ENCODE data around the gene ANKRD63. TPM values are rescaled to one million over a fixed set of nuclear protein-coding genes. Genes with fewer than 3 reads are reported as not detected.
A peak's percentile ranks its signal among the peaks of the same experiment; 100 is the strongest.

ANKRD63 gene
- total RNA-seq, 2 donors from 2014 or later, result 0.44 to 1.3 TPM

DNA sequence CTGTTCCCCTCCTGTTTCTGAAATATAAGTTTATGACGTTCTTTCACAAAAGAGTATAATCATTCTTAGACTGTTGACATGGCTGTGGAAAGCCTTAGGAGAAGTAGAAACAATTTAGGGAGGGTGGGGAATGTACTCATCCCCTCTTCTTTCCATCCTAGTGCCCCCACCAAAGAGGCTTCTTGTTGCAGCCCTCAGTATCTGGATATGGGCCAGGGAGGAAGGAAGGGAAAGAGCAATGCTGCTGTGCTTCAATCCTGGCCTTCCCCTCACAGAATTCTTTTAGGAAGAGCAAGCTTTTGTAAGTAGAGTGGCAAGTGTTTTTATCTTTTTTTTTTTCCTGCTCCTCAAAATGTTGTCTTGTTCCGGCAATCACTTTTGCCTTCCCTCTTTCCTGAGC lies 42.3 kb upstream of the ANKRD63 start:
- DNase-seq (ENCODE audit: low spot score), result no peak
- TF ChIP-seq, protein P1, sequence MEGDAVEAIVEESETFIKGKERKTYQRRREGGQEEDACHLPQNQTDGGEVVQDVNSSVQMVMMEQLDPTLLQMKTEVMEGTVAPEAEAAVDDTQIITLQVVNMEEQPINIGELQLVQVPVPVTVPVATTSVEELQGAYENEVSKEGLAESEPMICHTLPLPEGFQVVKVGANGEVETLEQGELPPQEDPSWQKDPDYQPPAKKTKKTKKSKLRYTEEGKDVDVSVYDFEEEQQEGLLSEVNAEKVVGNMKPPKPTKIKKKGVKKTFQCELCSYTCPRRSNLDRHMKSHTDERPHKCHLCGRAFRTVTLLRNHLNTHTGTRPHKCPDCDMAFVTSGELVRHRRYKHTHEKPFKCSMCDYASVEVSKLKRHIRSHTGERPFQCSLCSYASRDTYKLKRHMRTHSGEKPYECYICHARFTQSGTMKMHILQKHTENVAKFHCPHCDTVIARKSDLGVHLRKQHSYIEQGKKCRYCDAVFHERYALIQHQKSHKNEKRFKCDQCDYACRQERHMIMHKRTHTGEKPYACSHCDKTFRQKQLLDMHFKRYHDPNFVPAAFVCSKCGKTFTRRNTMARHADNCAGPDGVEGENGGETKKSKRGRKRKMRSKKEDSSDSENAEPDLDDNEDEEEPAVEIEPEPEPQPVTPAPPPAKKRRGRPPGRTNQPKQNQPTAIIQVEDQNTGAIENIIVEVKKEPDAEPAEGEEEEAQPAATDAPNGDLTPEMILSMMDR (IDR thresholded peaks at IDR 0.05), result no peak
- no peaks in the 10 kb centered on the region for H3K27me3 ChIP-seq
- H3K4me1 ChIP-seq, result peaks cover 0 to 72% of the 10 kb centered on the region in 2 donors
- no peaks in the 10 kb centered on the region for H3K9me3 ChIP-seq
- no peaks in the 10 kb centered on the region for H3K36me3 ChIP-seq
- peak overlapping the region; percentile 85 to 90 for H3K4me3 ChIP-seq
- peak overlapping the region; percentile 90 to 93 for H3K27ac ChIP-seq

DNA sequence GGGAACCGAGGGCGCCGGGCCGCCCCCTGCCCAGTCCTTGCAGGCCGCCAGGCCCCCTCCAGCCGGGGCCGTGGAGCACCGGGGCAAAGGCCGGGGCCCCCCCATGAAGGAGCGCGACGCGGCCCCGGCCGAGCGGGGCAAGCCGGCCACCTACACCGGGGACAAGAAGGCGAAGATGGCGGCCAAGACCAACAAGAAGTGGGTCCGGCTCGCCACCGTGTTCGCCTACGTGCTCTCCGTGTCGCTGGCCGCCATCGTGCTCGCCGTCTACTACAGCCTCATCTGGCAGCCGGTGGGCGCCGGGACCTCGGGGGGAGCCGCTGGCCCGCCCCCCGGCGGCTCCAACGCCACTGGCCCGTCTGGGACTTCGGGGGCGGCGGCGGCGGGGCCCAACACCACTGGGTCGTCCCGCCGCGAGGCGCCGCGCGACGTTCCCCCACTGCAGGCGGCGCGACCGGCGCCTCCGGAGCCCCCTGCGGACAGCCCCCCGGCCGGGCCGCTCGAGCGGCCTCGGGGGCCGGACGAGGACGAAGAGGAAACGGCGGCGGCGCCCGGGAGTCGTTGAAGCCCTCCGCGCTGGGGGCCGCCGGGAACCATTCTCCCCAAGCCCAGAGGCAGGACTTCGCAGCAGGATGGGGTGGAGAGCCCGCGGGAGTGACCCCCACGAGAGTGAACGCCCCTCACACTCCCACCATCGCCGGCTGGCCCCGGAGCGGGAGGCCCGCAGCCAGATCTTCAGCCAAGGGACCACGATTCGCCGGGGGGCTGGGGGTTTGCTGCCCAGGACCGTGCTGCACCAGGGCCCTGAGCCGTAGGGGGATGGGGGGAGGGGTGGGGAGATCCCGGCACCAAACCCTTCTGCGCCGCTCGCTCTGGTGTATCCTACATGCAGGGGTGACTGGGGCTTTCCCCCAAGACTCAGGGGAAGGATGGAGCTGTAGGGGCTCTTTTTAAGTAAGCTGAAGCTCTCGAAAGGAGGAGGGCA lies 41.4 kb upstream of the ANKRD63 start:
- Histone ChIP-seq H3K9me3 (no peaks in the 10 kb centered on the region), H3K4me1 (peaks cover 0 to 63% of the 10 kb centered on the region in 2 donors), H3K27me3 (no peaks in the 10 kb centered on the region), H3K36me3 (no peaks in the 10 kb centered on the region), H3K4me3 (peak overlapping the region; percentile 85 to 90), H3K27ac (peak overlapping the region; percentile 90 to 93)
- TF ChIP-seq, protein P1 (IDR thresholded peaks at IDR 0.05), result no peak
- DNase-seq (ENCODE audit: low spot score), result no peak

- TF ChIP-seq, protein P1 (IDR thresholded peaks at IDR 0.05), result peak; percentile 48 to 75
- peak; percentile 87 for DNase-seq (ENCODE audit: low spot score)
- H3K27me3 ChIP-seq, result no peaks in the 10 kb centered on the region
- H3K9me3 ChIP-seq, result no peaks in the 10 kb centered on the region
- H3K4me3 ChIP-seq, result peak within 1 kb of the TSS; percentile 85 to 90
- peak within 1 kb of the TSS; percentile 90 to 93 for H3K27ac ChIP-seq
- H3K36me3 ChIP-seq, result no peaks in the 10 kb centered on the region
- peaks cover 0 to 54% of the 10 kb centered on the region in 2 donors for H3K4me1 ChIP-seq
Measured at GRCh38 chr15:40323239-40323952, 40.5 kb upstream of the ANKRD63 start, which contains the start of gene INAFM2. INAFM2 (plus strand) TSS chr15:40323692; CDS start chr15:40324056, 364 bp downstream.

DNA sequence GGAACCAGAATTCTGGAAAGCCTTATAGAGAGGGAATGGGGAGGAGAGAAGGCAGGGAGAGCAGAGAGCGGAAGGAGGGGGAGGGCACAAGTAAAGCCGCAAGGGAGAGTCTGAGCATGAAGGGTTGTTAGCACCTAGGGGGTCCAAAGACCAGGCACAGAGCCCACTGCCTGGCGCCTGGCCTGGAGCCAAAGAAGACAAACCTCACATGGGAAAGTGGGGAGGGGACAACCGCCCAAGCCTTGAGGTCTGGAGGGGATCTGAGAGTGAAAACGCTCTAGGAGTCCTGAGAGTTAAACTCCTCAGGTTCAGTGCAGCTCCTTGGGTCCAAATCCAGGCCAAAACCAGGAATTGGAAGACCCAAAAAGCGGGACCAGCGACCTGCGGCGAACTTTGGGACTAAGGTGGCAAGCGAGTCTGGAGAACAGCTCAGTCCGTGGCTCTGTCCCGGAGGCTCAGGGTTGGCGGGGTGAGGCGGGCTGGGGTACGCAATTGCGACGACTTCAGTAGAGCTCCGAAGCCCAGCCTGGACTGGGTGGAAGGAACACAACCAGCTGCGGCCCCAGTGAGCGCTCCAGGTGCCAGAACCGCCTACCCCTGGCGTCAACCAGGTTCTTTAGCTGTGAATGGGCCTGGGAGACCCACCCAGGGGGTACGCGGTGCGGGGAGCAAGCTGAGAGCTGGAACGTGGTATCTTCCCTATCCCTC lies 39.8 kb upstream of the ANKRD63 start:
- Histone ChIP-seq H3K4me1 (peaks cover 0 to 47% of the 10 kb centered on the region in 2 donors), H3K4me3 (peak overlapping the region; percentile 85 to 90), H3K27me3 (no peaks in the 10 kb centered on the region), H3K9me3 (no peaks in the 10 kb centered on the region), H3K36me3 (no peaks in the 10 kb centered on the region), H3K27ac (peak overlapping the region; percentile 79 to 80)
- TF ChIP-seq, protein P1 (IDR thresholded peaks at IDR 0.05), result no peak
- DNase-seq (ENCODE audit: low spot score), result no peak

GRCh38 chr15:40320931-40321371 lies 38.1 kb upstream of the ANKRD63 start:
- Histone ChIP-seq H3K27me3 (no peaks in the 10 kb centered on the region), H3K9me3 (no peaks in the 10 kb centered on the region), H3K36me3 (no peaks in the 10 kb centered on the region), H3K27ac (peak overlapping the region; percentile 3 to 24), H3K4me1 (peaks cover 0 to 30% of the 10 kb centered on the region in 2 donors), H3K4me3 (no peak overlapping the region)
- TF ChIP-seq, protein P1 (IDR thresholded peaks at IDR 0.05), result peak; percentile 85 to 95
- no peak for DNase-seq (ENCODE audit: low spot score)

All from right atrium auricular region (tissue), 2 donors.